NCI-H1048 (cell line): Measurements from ENCODE around the gene CHST6.
A peak's percentile ranks its signal among the peaks of the same experiment; 100 is the strongest.
"Not testable (repeated sequence)": the region's sequence is repeated elsewhere in the genome, so short reads cannot be mapped to it uniquely, and the experiment has no call there.

Experiments used
- DNase-seq: peaks from one replicate; lab custom pipeline; 2025; lab: John Stamatoyannopoulos, UW

Gene CHST6

GRCh38 chr16:75433732-75434413 lies 61.4 kb downstream of the CHST6 start:
- DNase-seq: no peak

- DNase-seq: peak; percentile 70
Measured at GRCh38 chr16:75432828-75433731, 62.2 kb downstream of the CHST6 start, which contains the start of gene CFDP1. Gene CFDP1, minus strand, starts transcription at chr16:75433503. Its CDS starts 151 bp downstream, at chr16:75433352.

DNA sequence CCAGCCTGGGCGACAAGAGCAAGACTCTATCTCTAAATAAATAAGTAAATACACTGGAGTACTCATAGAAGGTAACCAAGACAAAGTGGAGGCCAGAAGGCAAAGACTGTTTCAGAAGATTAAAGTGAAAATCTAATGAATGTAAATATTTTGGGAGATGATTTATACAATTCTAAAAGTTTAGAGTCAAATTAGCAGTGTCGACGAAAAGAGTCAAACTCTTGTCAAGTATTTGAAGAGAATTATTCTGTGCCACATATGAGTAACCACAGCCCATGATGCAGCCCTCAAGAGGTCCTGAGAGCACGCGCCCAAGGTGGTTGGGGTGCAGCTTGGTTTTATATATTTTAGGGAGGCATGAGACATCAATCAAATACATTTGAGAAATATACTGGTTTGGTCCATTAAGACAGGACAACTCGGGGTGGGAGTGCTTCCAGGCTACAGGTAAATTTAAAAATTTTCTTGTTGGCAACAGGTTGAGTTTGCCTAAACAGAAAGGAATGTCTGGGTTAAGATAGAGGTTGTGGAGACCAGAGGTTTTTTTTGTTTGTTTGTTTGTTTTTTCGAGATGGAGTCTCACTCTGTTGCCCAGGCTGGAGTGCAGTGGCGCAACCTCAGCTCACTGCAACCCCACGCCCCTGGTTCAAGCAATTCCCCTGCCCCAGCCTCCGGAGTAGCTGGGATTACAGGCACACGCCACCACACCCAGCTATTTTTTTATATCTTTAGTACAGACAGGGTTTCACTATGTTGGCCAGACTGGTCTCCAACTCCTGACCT lies 65.4 kb downstream of the CHST6 start:
- no peak for DNase-seq

GRCh38 chr16:75426524-75426923 lies 68.7 kb downstream of the CHST6 start:
- DNase-seq: not testable (repeated sequence)

DNA sequence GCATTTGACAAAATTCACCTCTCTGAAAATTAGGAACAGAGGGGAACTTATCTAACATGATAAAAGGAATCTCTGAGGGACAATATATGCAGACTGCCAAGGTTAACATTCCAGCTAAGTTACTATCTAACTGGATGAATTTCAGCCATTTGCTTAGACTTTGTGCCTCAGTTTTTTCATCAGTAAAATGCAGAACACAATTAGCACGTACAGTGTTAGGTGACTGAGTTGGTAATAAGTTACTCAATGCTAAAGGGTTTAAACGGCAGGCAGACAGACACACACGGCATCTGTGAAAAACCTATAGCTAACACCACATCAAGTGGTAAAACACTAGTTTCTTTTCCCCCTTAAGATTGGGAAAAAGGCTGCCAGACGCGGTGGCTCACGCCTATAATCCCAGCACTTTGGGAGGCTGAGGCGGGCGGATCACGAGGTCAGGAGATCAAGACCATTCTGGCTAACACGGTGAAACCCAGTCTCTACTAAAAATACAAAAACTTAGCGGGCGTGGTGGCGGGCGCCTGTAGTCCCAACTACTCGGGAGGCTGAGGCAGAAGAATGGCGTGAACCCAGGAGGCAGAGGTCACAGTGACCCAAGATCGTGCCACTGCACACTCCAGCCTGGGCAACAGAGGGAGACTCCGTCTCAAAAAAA lies 71.0 kb downstream of the CHST6 start:
- not testable (repeated sequence) for DNase-seq

DNA sequence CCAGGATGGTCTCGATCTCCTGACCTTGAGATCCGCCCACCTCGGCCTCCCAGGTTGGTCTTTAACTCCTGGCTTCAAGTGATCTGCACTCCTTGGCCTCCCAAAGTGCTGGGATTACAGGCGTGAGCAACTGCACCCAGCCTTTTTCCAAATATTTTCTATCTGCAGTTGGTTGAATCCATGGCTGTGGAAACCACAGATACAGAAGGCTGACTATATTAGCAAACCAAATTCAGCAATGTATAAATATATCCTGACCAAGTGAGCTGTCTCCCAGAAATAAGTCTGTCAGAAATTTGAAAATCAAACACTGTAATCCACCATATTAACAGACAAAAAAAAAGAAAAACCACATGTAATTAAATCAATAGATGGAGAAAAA lies 71.5 kb downstream of the CHST6 start:
- no peak for DNase-seq
